A673 (cell line): ENCODE measurements around the gene WWTR1. TPM values are rescaled to one million over a fixed set of nuclear protein-coding genes. Genes with fewer than 3 reads are reported as not detected.

Experiments
- BruUV-seq: library from RNA; stranded (reverse); fragments of 400-500 nt; replicated peaks from 2 replicates; lab custom pipeline; 2021; lab: Mats Ljungman, UMichigan
- CTCF ChIA-PET: fragments of 300-600 bp; sonication (Branson Sonifier 250); formaldehyde crosslinking; loops from one replicate; lab custom pipeline; 2022; ENCODE audit warnings: antibody characterized with exemption; lab: Charles Lee
- POLR2A ChIA-PET: fragments of 300-600 bp; sonication (Branson Sonifier 250); formaldehyde crosslinking; loops from one replicate; lab custom pipeline; 2022; ENCODE audit warnings: antibody characterized with exemption; ENCODE audit not compliant: low non-redundant PET; lab: Charles Lee
- DNase-seq: peaks from one replicate; pipeline ENCODE4 v3.0.0-alpha.2; 2015; ENCODE audit warnings: low spot score
- H3K27ac ChIP-seq: fragments of 200-600 bp; sonication (generic); 2 replicates; pipeline ENCODE4 v1.5.1; 2016; ENCODE audit warnings: mixed run types, low read depth, mild to moderate bottlenecking, mixed read lengths, antibody characterized with exemption, low read length; ENCODE audit not compliant: poor library complexity, severe bottlenecking
- H3K27me3 ChIP-seq: fragments of 200-600 bp; sonication (generic); replicated peaks from 2 replicates; pipeline ENCODE4 v1.6.1; 2017; ENCODE audit warnings: mixed run types, low read depth, mild to moderate bottlenecking, mixed read lengths, antibody characterized with exemption, low read length; ENCODE audit not compliant: insufficient read depth, poor library complexity
- H3K36me3 ChIP-seq: fragments of 200-600 bp; sonication (generic); 2 replicates; pipeline ENCODE4 v1.6.1; 2016; ENCODE audit warnings: mixed run types, mild to moderate bottlenecking, mixed read lengths, antibody characterized with exemption, low read length; ENCODE audit not compliant: insufficient read depth, poor library complexity, severe bottlenecking
- H3K4me1 ChIP-seq: fragments of 200-600 bp; sonication (generic); 2 replicates; pipeline ENCODE4 v1.6.1; 2017; ENCODE audit warnings: mixed run types, mild to moderate bottlenecking, mixed read lengths, antibody characterized with exemption, low read length; ENCODE audit not compliant: insufficient read depth, poor library complexity, severe bottlenecking
- H3K4me3 ChIP-seq: fragments of 200-600 bp; sonication (generic); 2 replicates; pipeline ENCODE4 v1.5.1; 2016; ENCODE audit warnings: low read depth, mixed run types, mild to moderate bottlenecking, mixed read lengths, low read length; ENCODE audit not compliant: poor library complexity, severe bottlenecking
- H3K9me3 ChIP-seq: fragments of 200-600 bp; sonication (generic); 2 replicates; pipeline ENCODE4 v1.6.1; 2016; ENCODE audit warnings: mixed run types, low read depth, mild to moderate bottlenecking, mixed read lengths, antibody characterized with exemption, low read length; ENCODE audit not compliant: poor library complexity, severe bottlenecking
- CTCF ChIP-seq: fragments of 300-800, 200-600 bp; sonication (generic); conservative IDR thresholded peaks from 2 replicates; pipeline ENCODE4 v1.5.1; 2017; ENCODE audit warnings: low read depth, mild to moderate bottlenecking, antibody characterized with exemption, low read length, moderate library complexity, mixed read lengths
- EZH2 ChIP-seq: fragments of 200-600 bp; sonication (generic); IDR thresholded peaks from 2 replicates; pipeline ENCODE4 v1.6.1; 2017; ENCODE audit warnings: borderline replicate concordance, low read depth, mild to moderate bottlenecking, mixed read lengths, antibody characterized with exemption, low read length; ENCODE audit not compliant: poor library complexity, severe bottlenecking
- intact Hi-C: fragments of 100-400 bp; cut with micrococcal nuclease; formaldehyde crosslinking; loops from one replicate; pipeline ENCODE4 v1.10.0; 2022; ENCODE audit not compliant: unreplicated experiment
- total RNA-seq: library from RNA; stranded (reverse); gene quantifications from 2 replicates; pipeline ENCODE4 v1.2.3, GENCODE V29; 2021

Gene WWTR1
- total RNA-seq, 1 experiment from 2014 or later: 76.8 TPM

- no peak overlapping the region for H3K4me3 ChIP-seq
- H3K27me3 ChIP-seq: no peaks in the 10 kb centered on the region
- H3K9me3 ChIP-seq: no peaks in the 10 kb centered on the region
- TF ChIP-seq EZH2 (no peak), CTCF (no peak)
- CTCF ChIA-PET: no interaction called here
- peak overlapping the region; percentile 90 for H3K27ac ChIP-seq
- TSS peak; percentile 44 for BruUV-seq
- H3K36me3 ChIP-seq: no peaks in the 10 kb centered on the region
- POLR2A ChIA-PET: no interaction called here
- H3K4me1 ChIP-seq: peaks cover 97% of the 10 kb centered on the region
- intact Hi-C loops: no loop called here
- peak; percentile 76 for DNase-seq
These were observed 68.9 kb downstream of the WWTR1 start for GRCh38 chr3:149588909-149589308.

- Histone ChIP-seq H3K4me3 (no peak overlapping the region), H3K27ac (peak overlapping the region; percentile 90), H3K4me1 (peaks cover 93% of the 10 kb centered on the region), H3K27me3 (no peaks in the 10 kb centered on the region), H3K9me3 (no peaks in the 10 kb centered on the region), H3K36me3 (no peaks in the 10 kb centered on the region)
- ChIA-PET CTCF (no interaction called here), POLR2A (no interaction called here)
- no TSS peak for BruUV-seq
- intact Hi-C loops: no loop called here
- TF ChIP-seq CTCF (no peak), EZH2 (no peak)
- no peak for DNase-seq
These were observed 70.4 kb downstream of the WWTR1 start for GRCh38 chr3:149587383-149587782.

- TF ChIP-seq CTCF (no peak), EZH2 (no peak)
- DNase-seq: no peak
- intact Hi-C loops: no loop called here
- Histone ChIP-seq H3K27ac (peak overlapping the region; percentile 90), H3K4me3 (no peak overlapping the region), H3K36me3 (no peaks in the 10 kb centered on the region), H3K27me3 (no peaks in the 10 kb centered on the region), H3K4me1 (peaks cover 93% of the 10 kb centered on the region), H3K9me3 (no peaks in the 10 kb centered on the region)
- POLR2A ChIA-PET: no interaction called here
- no TSS peak for BruUV-seq
- CTCF ChIA-PET: no interaction called here
These were observed 71.0 kb downstream of the WWTR1 start for GRCh38 chr3:149586871-149587270.
